ENCODE data around the gene ADK.
"Not testable (repeated sequence)": the region's sequence is repeated elsewhere in the genome, so short reads cannot be mapped to it uniquely, and the experiment has no call there.

The ADK gene

GRCh38 chr10:74208997-74209396, 58.0 kb downstream of the ADK start:
- no peak overlapping the region for H3K4me3 ChIP-seq (ENCODE audit: low read depth, low read length)
- TF ChIP-seq CTCF (IDR thresholded peaks at IDR 0.05; ENCODE audit: insufficient read depth, low read length, missing control alignments), result no peak
- POLR2A ChIA-PET, result no interaction called here
- CTCF ChIA-PET, result no interaction called here
- no peak for DNase-seq (ENCODE audit: low read depth, low spot score)

DNA sequence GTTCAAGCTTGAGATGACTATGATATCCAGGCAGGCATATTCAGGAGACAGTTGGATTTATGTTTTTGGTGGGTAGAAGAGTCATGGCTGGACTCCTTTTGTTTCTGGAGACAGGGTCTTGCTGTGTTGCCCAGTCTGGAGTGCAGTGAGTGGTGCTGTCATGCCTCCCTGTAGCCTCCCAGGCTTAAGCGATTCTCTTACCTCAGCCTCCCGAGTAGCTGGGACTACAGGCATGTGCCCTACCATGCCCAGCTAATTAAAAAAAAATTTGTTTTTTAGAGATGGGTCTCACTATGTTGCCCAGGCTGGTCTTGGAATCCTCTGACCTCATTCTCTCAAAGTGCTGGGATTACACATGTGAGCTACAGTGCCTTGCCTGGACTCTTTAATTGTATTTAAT, 62.0 kb downstream of the ADK start:
- no peak for TF ChIP-seq CTCF (IDR thresholded peaks at IDR 0.05; ENCODE audit: insufficient read depth, low read length, missing control alignments)
- ChIA-PET POLR2A (no interaction called here), CTCF (interaction anchor here (0.6 to 4.3 kb wide), 35 partner anchors 8 to 786 kb away, joined by 3 to 46 read pairs (median 7); partner anchors contain the start of genes ADK and AP3M1)
- DNase-seq (ENCODE audit: low read depth, low spot score), result no peak
- no peak overlapping the region for H3K4me3 ChIP-seq (ENCODE audit: low read depth, low read length)

DNA sequence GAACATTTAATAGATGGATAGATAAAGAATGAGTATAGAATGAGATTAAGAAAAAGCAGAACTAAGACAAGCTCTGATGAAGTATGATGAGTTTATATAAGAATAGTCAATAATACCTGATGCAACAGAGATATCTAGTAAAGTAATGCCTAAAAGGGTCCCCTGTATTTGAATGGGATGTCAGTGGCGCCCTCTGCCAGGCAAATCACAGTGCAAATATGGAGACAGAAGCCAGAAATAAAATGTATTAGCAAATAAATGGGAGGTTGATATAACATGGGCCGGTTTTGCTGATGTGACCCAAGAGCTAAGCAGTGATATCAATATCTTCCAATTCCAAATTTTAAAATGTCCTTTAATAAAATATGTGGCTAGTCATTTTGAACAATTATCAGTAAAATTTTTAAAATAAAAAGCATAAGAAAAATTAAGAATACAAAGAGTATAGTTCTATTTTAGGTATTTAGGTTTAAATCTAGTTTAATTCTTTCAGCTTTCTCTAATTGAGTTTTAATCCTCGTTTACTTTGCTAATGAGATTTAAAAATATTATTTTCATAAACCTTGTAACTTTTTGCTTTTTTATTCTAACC, 62.6 kb downstream of the ADK start:
- TF ChIP-seq CTCF (IDR thresholded peaks at IDR 0.05; ENCODE audit: insufficient read depth, low read length, missing control alignments), result peak; percentile 57
- ChIA-PET CTCF (interaction anchor here (0.7 to 4.3 kb wide), 39 partner anchors 8 to 785 kb away, joined by 3 to 46 read pairs (median 7); partner anchors contain the start of genes ADK and AP3M1), POLR2A (no interaction called here)
- no peak overlapping the region for H3K4me3 ChIP-seq (ENCODE audit: low read depth, low read length)
- no peak for DNase-seq (ENCODE audit: low read depth, low spot score)

DNA sequence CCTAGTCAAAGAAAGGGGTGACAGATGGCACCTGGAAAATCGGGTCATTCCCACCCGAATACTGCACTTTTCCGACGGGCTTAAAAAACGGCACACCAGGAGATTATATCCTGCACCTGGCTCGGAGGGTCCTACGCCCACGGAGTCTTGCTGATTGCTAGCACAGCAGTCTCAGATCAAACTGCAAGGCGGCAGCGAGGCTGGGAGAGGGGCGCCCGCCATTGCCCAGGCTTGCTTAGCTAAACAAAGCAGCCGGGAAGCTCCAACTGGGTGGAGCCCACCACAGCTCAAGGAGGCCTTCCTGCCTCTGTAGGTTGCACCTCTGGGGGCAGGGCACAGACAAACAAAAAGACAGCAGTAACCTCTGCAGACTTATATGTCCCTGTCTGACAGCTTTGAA, 66.1 kb downstream of the ADK start:
- CTCF ChIA-PET; DNase-seq (ENCODE audit: low read depth, low spot score); POLR2A ChIA-PET; H3K4me3 ChIP-seq (ENCODE audit: low read depth, low read length): not testable (repeated sequence)

DNA sequence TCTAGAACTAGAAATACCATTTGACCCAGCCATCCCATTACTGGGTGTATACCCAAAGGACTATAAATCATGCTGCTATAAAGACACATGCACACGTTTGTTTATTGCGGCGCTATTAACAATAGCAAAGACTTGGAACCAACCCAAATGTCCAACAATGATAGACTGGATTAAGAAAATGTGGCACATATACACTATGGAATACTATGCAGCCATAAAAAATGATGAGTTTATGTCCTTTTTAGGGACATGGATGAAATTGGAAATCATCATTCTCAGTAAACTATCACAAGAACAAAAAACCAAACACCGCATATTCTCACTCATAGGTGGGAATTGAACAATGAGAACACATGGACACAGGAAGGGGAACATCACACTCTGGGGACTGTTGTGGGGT, 71.4 kb downstream of the ADK start:
- DNase-seq (ENCODE audit: low read depth, low spot score); H3K4me3 ChIP-seq (ENCODE audit: low read depth, low read length); CTCF ChIA-PET; POLR2A ChIA-PET: not testable (repeated sequence)

GRCh38 chr10:74223755-74224529, 72.9 kb downstream of the ADK start:
- no peak for DNase-seq (ENCODE audit: low read depth, low spot score)
- TF ChIP-seq CTCF (IDR thresholded peaks at IDR 0.05; ENCODE audit: insufficient read depth, low read length, missing control alignments), result no peak
- ChIA-PET POLR2A (no interaction called here), CTCF (interaction anchor here (0.6 to 2.1 kb wide), 6 partner anchors 10 to 883 kb away, joined by 3 to 8 read pairs (median 3); partner anchors contain the start of gene ADK)
- H3K4me3 ChIP-seq (ENCODE audit: low read depth, low read length), result no peak overlapping the region

GRCh38 chr10:74227697-74228424, 76.8 kb downstream of the ADK start:
- no peak for DNase-seq (ENCODE audit: low read depth, low spot score)
- POLR2A ChIA-PET, result no interaction called here
- no peak overlapping the region for H3K4me3 ChIP-seq (ENCODE audit: low read depth, low read length)
- no peak for TF ChIP-seq CTCF (IDR thresholded peaks at IDR 0.05; ENCODE audit: insufficient read depth, low read length, missing control alignments)
- CTCF ChIA-PET, result interaction anchor here (1.0 to 2.2 kb wide), 4 partner anchors 11 to 348 kb away, joined by 3 to 19 read pairs (median 6); no protein-coding TSS in a partner anchor
